HepG2 (cell line): ENCODE measurements around the gene RFC2. TPM values are rescaled to one million over a fixed set of nuclear protein-coding genes. Genes with fewer than 3 reads are reported as not detected.

Source experiments
- ATAC-seq: fragments of 200-7000 bp; cut with Tn5 transposase; 3 replicates; pipeline ENCODE4 v1.9.1; 2020; ENCODE audit warnings: mild to moderate bottlenecking, moderate library complexity
- BruUV-seq: library from RNA; stranded (reverse); fragments of 400-500 nt; replicated peaks from 2 replicates; lab custom pipeline; 2021; lab: Mats Ljungman, UMichigan
- CTCF ChIA-PET: fragments of 300-600 bp; formaldehyde crosslinking; extraction: SDS; loops from one replicate; lab custom pipeline; 2021; ENCODE audit warnings: low total read pairs, inconsistent platforms, low intra/inter-chr PET ratio; lab: Yijun Ruan, JAX
- POLR2A ChIA-PET: fragments of 350-600 bp; sonication (Branson Sonifier 250); formaldehyde crosslinking; loops from one replicate; lab custom pipeline; 2020; ENCODE audit warnings: antibody characterized with exemption, inconsistent platforms; lab: Yijun Ruan, JAX
- DNase-seq: peaks from one replicate; pipeline ENCODE4 v3.0.0-alpha.2; 2015; ENCODE audit warnings: low spot score
- FAIRE-seq: peaks from 3 replicates; lab custom pipeline; 2011; peaks lifted over from hg19 to GRCh38; lab: Jason Lieb, UNC
- H2AFZ ChIP-seq: one replicate; pipeline ENCODE4 v1.6.1; 2011; ENCODE audit warnings: low read length, inconsistent platforms
- H3K27ac ChIP-seq: fragments of 300-600 bp; 3 replicates; pipeline ENCODE4 v1.8.0; 2011; ENCODE audit warnings: mixed run types, mild to moderate bottlenecking, mixed read lengths, low read length, inconsistent platforms; ENCODE audit not compliant: insufficient read depth; ENCODE audit errors: extremely low read length
- H3K27me3 ChIP-seq, 2 experiments: fragments of 200-600 bp in 1 of 2; 2 replicates in 1 of 2; 3 replicates in 1 of 2; pipeline versions ENCODE4 v1.6.0 to v1.8.0; 2011; ENCODE audit warnings: low read length in 2 of 2, mild to moderate bottlenecking in 2 of 2, moderate library complexity in 2 of 2, inconsistent platforms in 1 of 2; ENCODE audit not compliant: insufficient read depth in 2 of 2, control insufficient read depth in 1 of 2
- H3K36me3 ChIP-seq, 2 experiments: fragments of 200-600 bp in 1 of 2; replicated peaks in 1 of 2; 2 replicates in 1 of 2; 3 replicates in 1 of 2; pipeline versions ENCODE4 v1.5.1 to v1.8.0; 2011; ENCODE audit warnings: low read length in 2 of 2, inconsistent platforms in 1 of 2; ENCODE audit not compliant: insufficient read depth in 2 of 2, control insufficient read depth in 1 of 2
- H3K4me1 ChIP-seq: 2 replicates; pipeline ENCODE4 v1.5.1; 2012; ENCODE audit warnings: low read length, inconsistent platforms; ENCODE audit not compliant: insufficient read depth
- H3K4me2 ChIP-seq: 2 replicates; pipeline ENCODE4 v1.6.0; 2011; ENCODE audit warnings: low read depth, low read length, inconsistent platforms
- H3K4me3 ChIP-seq, 3 experiments: fragments of 200-600 bp in 1 of 3; sonication (generic), shearing (Covaris generic) in 1 of 3; replicated peaks in 1 of 3; 2 replicates each; pipeline ENCODE4 v1.5.1; 2011 to 2016; ENCODE audit warnings: low read length in 3 of 3, inconsistent platforms in 2 of 3, low read depth in 2 of 3, mild to moderate bottlenecking in 2 of 3, control low read depth in 1 of 3, mixed read lengths in 1 of 3; ENCODE audit not compliant: insufficient read depth in 1 of 3
- H3K79me2 ChIP-seq: one replicate; pipeline ENCODE4 v1.6.1; 2011; ENCODE audit warnings: low read length, inconsistent platforms; ENCODE audit not compliant: insufficient read depth
- H3K9ac ChIP-seq: 2 replicates; pipeline ENCODE4 v1.6.0; 2011; ENCODE audit warnings: mild to moderate bottlenecking, low read depth, low read length, inconsistent platforms; ENCODE audit not compliant: insufficient read depth
- H3K9me3 ChIP-seq: 2 replicates; pipeline ENCODE4 v1.5.1; 2012; ENCODE audit warnings: mild to moderate bottlenecking, low read length
- H4K20me1 ChIP-seq: 2 replicates; pipeline ENCODE4 v1.6.0; 2011; ENCODE audit warnings: inconsistent platforms, mild to moderate bottlenecking, low read length, moderate library complexity; ENCODE audit not compliant: insufficient read depth
- AGO2 ChIP-seq: fragments of 200-400 bp; formaldehyde crosslinking; optimal IDR thresholded peaks from 2 replicates; pipeline ENCODE3; 2017; ENCODE audit warnings: mild to moderate bottlenecking, low read depth, low read length, moderate library complexity
- ELF1 ChIP-seq: sonication (generic); formaldehyde crosslinking; IDR thresholded peaks from 2 replicates; pipeline ENCODE4 v1.4.0; 2020; ENCODE audit warnings: missing genetic modification reagents
- GABPB1 ChIP-seq: IDR thresholded peaks from 2 replicates; pipeline ENCODE4 v1.6.1; 2016; ENCODE audit warnings: mild to moderate bottlenecking, missing genetic modification reagents, moderate library complexity, missing compliant biosample characterization
- PHF20 ChIP-seq: sonication (generic); formaldehyde crosslinking; IDR thresholded peaks from 2 replicates; pipeline ENCODE4 v1.5.0; 2020; ENCODE audit warnings: mild to moderate bottlenecking, missing genetic modification reagents
- POLR2A ChIP-seq, 2 experiments: IDR thresholded peaks; 2 replicates each; pipeline ENCODE4 v1.6.1; 2011; ENCODE audit warnings: low read depth in 2 of 2, low read length in 2 of 2, mild to moderate bottlenecking in 1 of 2, moderate library complexity in 1 of 2; ENCODE audit not compliant: insufficient read depth in 1 of 2
- POLR2AphosphoS2 ChIP-seq: IDR thresholded peaks from 2 replicates; pipeline ENCODE4 v1.6.1; 2011; ENCODE audit warnings: low read depth, low read length, improper control_type of control experiment
- POLR2AphosphoS5 ChIP-seq: IDR thresholded peaks from 2 replicates; pipeline ENCODE4 v1.6.1; 2012; ENCODE audit warnings: low read depth, low read length
- POLR2G ChIP-seq: fragments of 200-400 bp; formaldehyde crosslinking; IDR thresholded peaks from 2 replicates; pipeline ENCODE4 v1.6.1; 2018; ENCODE audit warnings: mild to moderate bottlenecking, low read depth, low read length, moderate library complexity
- RBM22 ChIP-seq: fragments of 200-400 bp; formaldehyde crosslinking; optimal IDR thresholded peaks from 2 replicates; pipeline ENCODE3; 2017; ENCODE audit warnings: mild to moderate bottlenecking, low read length, moderate library complexity
- SSRP1 ChIP-seq: IDR thresholded peaks from 2 replicates; pipeline ENCODE4 v1.6.1; 2016; ENCODE audit warnings: control low read depth
- ZNF260 ChIP-seq: sonication (generic); formaldehyde crosslinking; IDR thresholded peaks from 2 replicates; pipeline ENCODE4 v1.4.0; 2020; ENCODE audit warnings: missing genetic modification reagents, low read depth, mild to moderate bottlenecking, borderline replicate concordance
- ZNF589 ChIP-seq: sonication (generic); formaldehyde crosslinking; conservative IDR thresholded peaks from 2 replicates; pipeline ENCODE4 v1.8.0; 2022; ENCODE audit warnings: mild to moderate bottlenecking, moderate library complexity, missing genetic modification reagents
- ZNF644 ChIP-seq: IDR thresholded peaks from 2 replicates; pipeline ENCODE4 v1.6.1; 2016; ENCODE audit warnings: low read depth
- ZNF775 ChIP-seq: sonication (generic); formaldehyde crosslinking; IDR thresholded peaks from 2 replicates; pipeline ENCODE4 v1.4.0; 2020; ENCODE audit warnings: missing genetic modification reagents, mild to moderate bottlenecking, moderate library complexity, borderline replicate concordance
- ZSCAN29 ChIP-seq: sonication (generic); formaldehyde crosslinking; conservative IDR thresholded peaks from 2 replicates; pipeline ENCODE4 v1.4.0; 2020; ENCODE audit warnings: mild to moderate bottlenecking, missing genetic modification reagents
- ZZZ3 ChIP-seq: sonication (generic); formaldehyde crosslinking; IDR thresholded peaks from 2 replicates; pipeline ENCODE4 v1.4.0; 2020; ENCODE audit warnings: missing genetic modification reagents, mild to moderate bottlenecking, borderline replicate concordance
- WGBS: methylation state at CpG from one replicate; pipeline ENCODE4 v1.1.6; 2017; ENCODE audit warnings: low lambda C conversion rate; 5-methylcytosine and 5-hydroxymethylcytosine counted together
- in situ Hi-C: cut with HindIII; loops from 2 replicates; pipeline ENCODE4 v1.10.0; 2017; ENCODE audit warnings: low pct_unique_long_range_greater_than_20kb; ENCODE audit not compliant: extremely low pct_ligation_motif_present
- intact Hi-C: fragments of 100-400 bp; cut with micrococcal nuclease; formaldehyde crosslinking; loops from one replicate; pipeline ENCODE4 v1.10.0; 2022; ENCODE audit not compliant: unreplicated experiment
- polyA plus RNA-seq, 8 experiments: library from polyadenylated mRNA; depleted of rRNA in 3 of 8; stranded (reverse) in 7 of 8; unstranded in 1 of 8; fragments of >200 nt; fragmentation: Illumina TruSeq in 4 of 8; extraction: Trizol in 4 of 8; gene quantifications; 2 replicates each; pipeline versions ENCODE4 v1.2.1 to v1.2.3, GENCODE V29; 2011 to 2016; ENCODE audit warnings: low read depth in 4 of 8, missing spikeins in 1 of 8, mixed read lengths in 1 of 8; ENCODE audit not compliant: insufficient read depth in 1 of 8
- total RNA-seq, 5 experiments: library from RNA; depleted of rRNA; stranded (reverse); fragments of >200 nt; fragmentation: Illumina TruSeq; extraction: Trizol; gene quantifications; 2 replicates each; pipeline ENCODE4 v1.2.3, GENCODE V29; 2016; ENCODE audit warnings: low read depth in 1 of 5
- TF ChIP-seq, protein P1 (sequence below): IDR thresholded peaks from 2 replicates; pipeline ENCODE4 v1.6.1; 2016; ENCODE audit warnings: missing compliant biosample characterization, missing genetic modification reagents, borderline replicate concordance
- TF ChIP-seq, protein P2 (sequence below): sonication (generic); formaldehyde crosslinking; IDR thresholded peaks from 2 replicates; pipeline ENCODE4 v1.4.0; 2020; ENCODE audit warnings: missing genetic modification reagents

RFC2 gene
- total and polyA plus RNA-seq, 2 of the 13 experiments (the other 11 are each of a cell fraction or from before 2014, with no cell fraction given): 14.6 to 43.5 TPM

DNA sequence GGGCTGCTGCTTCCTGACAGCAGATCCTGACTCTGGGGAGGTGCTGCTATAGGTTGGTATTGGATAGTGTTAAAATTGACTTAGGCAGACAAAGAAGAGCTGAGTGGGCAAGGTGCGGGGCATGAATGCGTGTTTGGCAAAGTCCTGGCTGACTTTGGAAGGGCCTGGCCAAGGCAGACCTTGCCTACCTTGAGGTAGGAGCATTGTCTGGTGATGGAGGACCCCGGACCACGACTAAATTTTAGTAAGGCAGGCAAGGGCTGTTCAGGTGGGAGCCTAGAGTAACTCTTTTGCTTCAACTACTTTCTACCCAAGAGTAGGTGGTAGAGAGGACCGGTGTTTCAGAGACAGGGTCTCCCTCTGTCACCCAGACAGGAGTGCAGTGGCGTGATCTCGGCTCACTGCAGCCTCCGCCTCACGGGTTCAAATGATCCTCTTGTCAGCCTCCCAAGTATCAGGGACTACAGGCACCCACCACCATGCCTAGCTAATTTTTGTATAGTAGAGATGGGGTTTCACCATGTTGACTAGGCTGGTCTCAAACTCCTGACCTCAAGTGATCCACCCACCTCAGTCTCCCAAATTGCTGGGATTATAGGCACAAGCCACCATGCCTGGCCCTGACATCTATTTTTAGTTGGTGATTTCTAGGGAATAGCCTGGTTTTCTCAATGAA is 56.6 kb downstream of the RFC2 start:
- no peak overlapping the region for H3K9ac ChIP-seq
- FAIRE-seq (no peak), DNase-seq (no peak), ATAC-seq (no peak; the same call in 1 of the 3 replicates)
- no peaks in the 10 kb centered on the region for H3K79me2 ChIP-seq
- no peaks in the 10 kb centered on the region for H3K27me3 ChIP-seq
- peaks cover 18 to 31% of the 10 kb centered on the region in 2 experiments; a peak in 4 of 5 replicates for H3K36me3 ChIP-seq
- 0 out of 2 replicates have a peak, but pooled peaks have one; percentile 58 for TF ChIP-seq POLR2AphosphoS2
- peak; percentile 31; the same call in 1 of the 2 replicates for TF ChIP-seq POLR2AphosphoS5
- TF ChIP-seq RBM22: peak; percentile 55
- TF ChIP-seq, protein P1, sequence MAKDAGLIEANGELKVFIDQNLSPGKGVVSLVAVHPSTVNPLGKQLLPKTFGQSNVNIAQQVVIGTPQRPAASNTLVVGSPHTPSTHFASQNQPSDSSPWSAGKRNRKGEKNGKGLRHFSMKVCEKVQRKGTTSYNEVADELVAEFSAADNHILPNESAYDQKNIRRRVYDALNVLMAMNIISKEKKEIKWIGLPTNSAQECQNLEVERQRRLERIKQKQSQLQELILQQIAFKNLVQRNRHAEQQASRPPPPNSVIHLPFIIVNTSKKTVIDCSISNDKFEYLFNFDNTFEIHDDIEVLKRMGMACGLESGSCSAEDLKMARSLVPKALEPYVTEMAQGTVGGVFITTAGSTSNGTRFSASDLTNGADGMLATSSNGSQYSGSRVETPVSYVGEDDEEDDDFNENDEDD: no peak
- TF ChIP-seq, protein P2, sequence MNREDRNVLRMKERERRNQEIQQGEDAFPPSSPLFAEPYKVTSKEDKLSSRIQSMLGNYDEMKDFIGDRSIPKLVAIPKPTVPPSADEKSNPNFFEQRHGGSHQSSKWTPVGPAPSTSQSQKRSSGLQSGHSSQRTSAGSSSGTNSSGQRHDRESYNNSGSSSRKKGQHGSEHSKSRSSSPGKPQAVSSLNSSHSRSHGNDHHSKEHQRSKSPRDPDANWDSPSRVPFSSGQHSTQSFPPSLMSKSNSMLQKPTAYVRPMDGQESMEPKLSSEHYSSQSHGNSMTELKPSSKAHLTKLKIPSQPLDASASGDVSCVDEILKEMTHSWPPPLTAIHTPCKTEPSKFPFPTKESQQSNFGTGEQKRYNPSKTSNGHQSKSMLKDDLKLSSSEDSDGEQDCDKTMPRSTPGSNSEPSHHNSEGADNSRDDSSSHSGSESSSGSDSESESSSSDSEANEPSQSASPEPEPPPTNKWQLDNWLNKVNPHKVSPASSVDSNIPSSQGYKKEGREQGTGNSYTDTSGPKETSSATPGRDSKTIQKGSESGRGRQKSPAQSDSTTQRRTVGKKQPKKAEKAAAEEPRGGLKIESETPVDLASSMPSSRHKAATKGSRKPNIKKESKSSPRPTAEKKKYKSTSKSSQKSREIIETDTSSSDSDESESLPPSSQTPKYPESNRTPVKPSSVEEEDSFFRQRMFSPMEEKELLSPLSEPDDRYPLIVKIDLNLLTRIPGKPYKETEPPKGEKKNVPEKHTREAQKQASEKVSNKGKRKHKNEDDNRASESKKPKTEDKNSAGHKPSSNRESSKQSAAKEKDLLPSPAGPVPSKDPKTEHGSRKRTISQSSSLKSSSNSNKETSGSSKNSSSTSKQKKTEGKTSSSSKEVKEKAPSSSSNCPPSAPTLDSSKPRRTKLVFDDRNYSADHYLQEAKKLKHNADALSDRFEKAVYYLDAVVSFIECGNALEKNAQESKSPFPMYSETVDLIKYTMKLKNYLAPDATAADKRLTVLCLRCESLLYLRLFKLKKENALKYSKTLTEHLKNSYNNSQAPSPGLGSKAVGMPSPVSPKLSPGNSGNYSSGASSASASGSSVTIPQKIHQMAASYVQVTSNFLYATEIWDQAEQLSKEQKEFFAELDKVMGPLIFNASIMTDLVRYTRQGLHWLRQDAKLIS (CRISPR knock-in tag): no peak
- no peak for TF ChIP-seq ZNF260 (CRISPR knock-in tag)
- TF ChIP-seq AGO2: peak; percentile 55
- TF ChIP-seq ZZZ3: no peak
- no peak for TF ChIP-seq ZNF775 (CRISPR knock-in tag)
- TF ChIP-seq ZNF589: no peak
- 0 out of 2 replicates have a peak, but pooled peaks have one; percentile 62 for TF ChIP-seq SSRP1
- peak in 1 of 2 experiments; percentile 39; a peak in 1 of 4 replicates for TF ChIP-seq POLR2A (IDR thresholded peaks at IDR 0.05; ENCODE audit: insufficient read depth in 1 of 2, low read depth in 2 of 2, low read length in 2 of 2)
- no peak for TF ChIP-seq GABPB1
- peak; percentile 52 for TF ChIP-seq POLR2G
- no peak for TF ChIP-seq ELF1 (CRISPR knock-in tag)
- TF ChIP-seq ZSCAN29 (CRISPR knock-in tag): no peak
- no peak for TF ChIP-seq ZNF644
- TF ChIP-seq PHF20: no peak
- intact Hi-C loops: no loop called here
- POLR2A ChIA-PET: no interaction called here
- H3K4me1 ChIP-seq: no peaks in the 10 kb centered on the region
- H3K9me3 ChIP-seq: no peaks in the 10 kb centered on the region
- in situ Hi-C loops: no loop called here
- WGBS: 99% methylated on average over 8 of the region's 9 CpGs
- no peak overlapping the region for H3K4me3 ChIP-seq
- CTCF ChIA-PET: no interaction called here
- BruUV-seq: no TSS peak
- H3K4me2 ChIP-seq: no peak overlapping the region
- no peak overlapping the region for H3K27ac ChIP-seq
- H2AFZ ChIP-seq: no peak overlapping the region
- no peaks in the 10 kb centered on the region for H4K20me1 ChIP-seq
